HUDEP-2 (cell line): ENCODE measurements around the gene LTBP3.

ENCODE experiments used
- DNase-seq, 76 experiments: peaks; one replicate each; lab custom pipeline; 2025; ENCODE audit not compliant: unreplicated experiment in 76 of 76; lab: John Stamatoyannopoulos, UW

Gene LTBP3

DNA sequence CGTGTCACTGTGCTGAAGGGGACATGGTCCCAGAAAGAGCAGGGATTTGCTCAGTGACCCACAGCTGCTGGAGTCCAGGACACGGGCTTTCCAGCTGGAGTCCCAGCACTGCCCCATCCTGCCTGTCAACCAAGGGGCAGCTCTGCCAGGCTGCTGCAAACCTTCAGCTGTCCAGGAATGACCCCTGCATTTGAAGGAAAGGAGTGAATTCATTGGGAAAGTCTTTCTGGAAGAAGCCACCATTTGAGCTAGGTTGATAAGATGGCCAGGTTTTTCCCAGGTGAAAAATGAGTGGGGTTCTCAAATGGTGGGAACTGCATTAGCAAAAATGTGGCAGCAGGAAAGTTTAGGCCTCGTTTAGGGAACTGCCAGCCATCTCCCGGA, 28.1 kb upstream of the LTBP3 start:
- DNase-seq = no peak

DNA sequence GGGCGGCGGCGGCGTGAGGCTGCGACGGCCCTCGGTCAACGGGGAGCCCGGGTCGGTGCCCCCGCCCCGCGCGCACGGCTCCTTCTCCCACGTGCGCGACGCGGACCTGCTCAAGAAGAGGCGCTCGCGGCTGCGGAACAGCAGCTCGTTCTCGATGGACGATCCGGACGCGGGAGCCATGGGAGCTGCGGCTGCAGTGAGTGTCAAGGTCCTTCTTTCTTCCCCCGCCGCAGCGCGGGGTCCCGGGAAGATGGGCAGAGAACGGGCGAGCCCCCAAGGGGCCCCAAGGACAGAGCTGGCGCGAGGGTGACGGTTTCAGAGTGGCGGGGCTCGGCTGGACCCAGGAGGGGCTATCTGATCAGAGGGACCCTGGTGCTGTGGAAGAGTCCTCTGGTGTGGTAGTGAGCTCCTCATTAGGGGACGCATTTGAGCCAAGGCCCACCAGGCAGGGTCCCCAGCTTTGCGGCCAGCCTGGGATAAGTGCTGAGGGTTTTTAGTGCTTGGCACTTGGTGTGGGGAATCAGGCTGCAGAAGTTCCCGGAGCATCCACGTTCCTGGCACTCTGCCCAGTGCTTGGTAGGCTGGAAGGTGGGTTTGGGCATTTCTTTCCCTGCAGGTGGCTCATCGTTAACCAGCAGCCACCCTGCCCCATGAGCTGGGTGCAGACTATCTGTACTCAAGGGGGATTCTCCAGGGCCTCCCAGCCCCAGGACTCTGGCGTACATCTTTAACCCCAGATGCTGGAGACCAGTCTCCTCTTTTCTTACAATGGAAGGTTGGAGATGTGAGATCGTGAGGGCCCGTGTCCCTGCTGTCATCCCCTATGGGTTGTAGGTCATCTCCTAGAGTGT, 27.5 kb upstream of the LTBP3 start:
- DNase-seq = no peak

- DNase-seq = no peak
These were observed 26.6 kb upstream of the LTBP3 start for GRCh38 chr11:65584723-65585171.

- no peak for DNase-seq
These were observed 25.9 kb upstream of the LTBP3 start for GRCh38 chr11:65584106-65584505.

DNA sequence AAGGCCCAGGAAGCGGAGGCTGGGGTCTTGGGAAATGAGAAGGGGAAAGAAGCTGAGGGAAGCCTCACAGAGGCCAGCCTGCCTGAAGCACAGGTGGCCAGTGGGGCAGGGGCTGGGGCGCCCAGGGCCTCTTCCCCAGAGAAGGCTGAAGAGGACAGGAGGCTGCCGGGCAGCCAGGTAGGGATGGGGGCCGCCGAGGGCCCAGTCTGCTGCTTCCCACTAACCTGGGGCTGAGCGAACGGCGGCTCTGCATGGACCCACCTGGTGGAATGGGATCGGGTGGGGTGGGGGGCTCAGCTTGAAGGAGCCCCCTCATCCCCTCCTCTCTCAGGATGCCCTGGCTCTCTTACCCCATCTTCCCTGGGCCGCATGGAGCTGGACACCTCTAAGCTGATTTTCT, 25.4 kb upstream of the LTBP3 start:
- DNase-seq = no peak

GRCh38 chr11:65581928-65582327, 23.8 kb upstream of the LTBP3 start:
- no peak for DNase-seq

- DNase-seq = no peak
These were observed 22.6 kb upstream of the LTBP3 start for GRCh38 chr11:65580756-65581155.

- DNase-seq = no peak
These were observed 22.0 kb upstream of the LTBP3 start for GRCh38 chr11:65580031-65580692.

- no peak for DNase-seq
These were observed 21.1 kb upstream of the LTBP3 start for GRCh38 chr11:65579291-65579690.

DNA sequence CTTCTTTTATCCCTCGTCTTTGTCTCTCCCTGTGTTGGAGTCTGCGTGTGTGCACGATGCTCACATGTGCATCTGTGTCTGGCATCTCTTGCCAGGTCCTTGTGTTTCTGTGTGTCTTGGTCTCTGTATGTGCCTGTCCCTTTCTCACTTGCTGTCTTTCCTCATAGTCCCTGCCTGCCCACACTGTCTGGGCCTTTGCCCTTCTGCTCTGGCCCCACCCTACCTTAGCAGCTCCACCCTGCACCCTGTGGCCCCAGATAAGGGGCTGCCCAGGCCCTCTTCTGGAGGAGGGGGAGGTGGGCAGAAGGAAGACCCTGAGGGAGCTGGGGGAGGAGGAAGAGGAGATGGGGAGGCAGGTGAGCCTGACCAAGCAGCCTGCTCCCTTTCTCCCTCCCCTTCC, 20.5 kb upstream of the LTBP3 start:
- DNase-seq = peak in 68 of 76 experiments; percentile 21 to 81 (median 58)

DNA sequence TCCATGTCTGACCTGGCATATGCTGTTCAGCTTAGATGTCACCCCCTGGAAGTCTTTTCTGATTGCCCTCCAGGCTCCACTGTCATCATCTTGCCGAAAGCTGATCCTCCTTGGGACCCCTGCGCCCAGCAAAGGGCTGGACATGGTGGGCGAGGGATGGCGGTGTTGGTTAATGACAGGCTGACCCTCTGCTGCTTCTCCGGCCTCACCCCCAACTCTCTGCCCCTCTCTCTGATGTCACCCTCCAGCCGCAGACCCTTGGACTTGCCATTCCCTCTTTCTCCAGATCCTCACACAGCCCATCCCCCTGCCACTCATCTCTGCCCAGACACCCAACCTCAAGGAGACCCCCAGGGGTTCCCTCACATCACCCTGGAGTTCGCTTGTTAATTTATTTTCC, 20.0 kb upstream of the LTBP3 start:
- DNase-seq = no peak

GRCh38 chr11:65577756-65578109, 19.6 kb upstream of the LTBP3 start:
- no peak for DNase-seq

GRCh38 chr11:65576867-65577755, 19.0 kb upstream of the LTBP3 start:
- DNase-seq = peak in 53 of 76 experiments; percentile 9 to 69 (median 41)

- peak in 1 of 76 experiments; percentile 19 for DNase-seq
These were observed 18.2 kb upstream of the LTBP3 start for GRCh38 chr11:65576232-65576866.

GRCh38 chr11:65575568-65576231, 17.5 kb upstream of the LTBP3 start, which contains the start of gene EHBP1L1:
Gene EHBP1L1 (plus strand): TSS chr11:65576053. CDS start chr11:65576303, 250 bp downstream.
- DNase-seq = peak in 64 of 76 experiments; percentile 20 to 86 (median 72)

- DNase-seq = peak in 58 of 76 experiments; percentile 15 to 72 (median 55)
These were observed 16.8 kb upstream of the LTBP3 start for GRCh38 chr11:65574811-65575567.

DNA sequence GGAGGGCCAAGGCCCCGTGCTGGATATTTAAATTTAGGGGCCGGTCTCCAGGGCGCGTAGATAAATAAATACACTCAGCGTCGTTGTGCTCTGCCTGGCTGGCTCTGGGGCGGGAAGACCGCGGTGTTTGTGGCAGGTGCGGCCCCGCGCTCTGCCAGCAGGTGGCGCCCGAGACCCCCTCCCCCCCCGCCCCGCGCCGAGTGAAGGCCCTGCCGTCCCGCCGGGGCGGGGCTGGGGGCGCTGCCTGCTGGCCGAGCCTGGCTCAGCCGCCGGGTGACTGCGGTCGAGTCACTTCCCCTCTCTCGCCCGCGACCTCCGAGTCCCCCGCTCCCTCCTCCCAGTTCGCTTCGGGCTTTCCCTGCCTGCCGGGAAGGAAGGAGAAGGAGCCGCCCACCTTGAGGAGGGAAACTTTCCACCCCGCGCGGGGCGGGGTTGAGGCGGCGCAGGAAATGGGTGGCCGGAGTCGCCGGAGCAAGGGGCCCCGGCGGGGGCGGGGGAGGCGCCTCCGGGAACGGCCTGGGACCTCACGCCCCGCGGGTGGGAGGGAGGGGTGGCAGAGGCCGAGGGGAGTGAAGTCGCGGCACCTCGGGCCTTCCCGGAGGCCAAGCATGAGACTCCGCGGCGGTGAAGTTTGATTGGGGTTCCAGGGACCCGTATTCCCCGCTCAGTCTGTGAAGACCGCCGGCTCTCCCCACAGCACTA, 16.1 kb upstream of the LTBP3 start:
- peak in 71 of 76 experiments; percentile 21 to 90 (median 76) for DNase-seq

DNA sequence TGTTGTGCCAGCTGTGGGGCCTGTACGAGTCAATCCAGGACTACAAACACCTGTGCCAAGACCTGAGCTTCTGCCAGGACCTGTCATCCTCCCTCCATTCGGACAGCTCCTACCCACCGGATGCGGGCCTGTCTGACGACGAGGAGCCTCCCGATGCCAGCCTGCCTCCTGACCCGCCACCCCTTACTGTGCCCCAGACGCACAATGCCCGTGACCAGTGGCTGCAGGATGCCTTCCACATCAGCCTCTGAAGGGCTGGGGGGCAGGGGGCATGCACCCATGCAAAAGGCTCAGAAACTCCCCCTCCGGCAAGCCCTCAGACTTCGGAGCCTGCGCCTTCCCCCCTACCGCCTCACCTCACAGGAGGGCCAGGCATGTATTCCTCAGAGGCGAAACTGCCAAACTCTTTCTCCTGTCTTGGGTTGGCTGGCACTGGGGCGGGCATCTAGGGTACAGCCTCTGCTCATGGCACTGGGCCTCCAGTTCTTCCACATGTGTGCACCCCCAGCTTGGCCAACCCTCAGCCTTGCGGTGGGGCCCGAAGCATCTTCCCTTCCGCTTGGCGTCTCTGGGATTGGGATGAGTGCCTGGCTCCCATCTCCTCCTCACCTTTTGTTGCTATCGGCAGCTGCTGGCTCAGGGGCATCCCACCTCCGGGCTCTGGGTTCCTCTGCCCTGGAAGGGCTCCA, 15.4 kb upstream of the LTBP3 start:
- no peak for DNase-seq
